Measurements from ENCODE around the gene EDAR. TPM values are rescaled to one million over a fixed set of nuclear protein-coding genes. Genes with fewer than 3 reads are reported as not detected.

The EDAR gene
- total RNA-seq, 6 donors from 2014 or later, result under 0.01 to 0.13 (median 0.09) TPM; not detected in 3

DNA sequence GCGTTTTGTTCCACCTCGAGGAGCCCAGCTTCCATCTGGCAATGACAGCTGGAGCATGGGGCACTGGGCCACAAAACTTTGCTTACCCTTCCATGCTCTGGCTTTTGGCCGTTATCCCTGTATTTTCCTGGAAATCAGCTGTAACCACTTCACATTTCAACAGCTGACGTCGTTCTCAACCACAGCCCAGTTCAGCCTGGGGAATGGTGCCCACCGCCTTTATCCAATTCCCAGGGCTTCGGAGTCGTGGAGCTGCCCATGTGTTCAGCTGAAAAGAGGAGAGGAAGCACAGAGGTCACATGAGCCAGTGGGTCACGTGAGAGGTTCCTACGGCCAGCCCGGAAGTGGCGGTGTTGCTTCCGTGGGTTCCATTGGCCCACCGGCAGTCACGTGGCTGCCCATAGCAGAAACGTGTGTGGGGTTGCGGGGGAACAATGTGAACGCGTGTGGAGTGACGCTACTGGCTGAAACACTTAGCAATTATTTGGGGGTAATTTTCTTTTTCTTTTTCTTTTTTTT, 16.7 kb upstream of the EDAR start:
- Histone ChIP-seq H3K36me3 (no peaks in the 10 kb centered on the region), H3K4me1 (no peaks in the 10 kb centered on the region), H3K9me3 (no peaks in the 10 kb centered on the region), H3K27me3 (no peaks in the 10 kb centered on the region), H3K27ac (no peak overlapping the region), H3K4me3 (no peak overlapping the region)
- DNase-seq, result no peak
- TF ChIP-seq POLR2A (IDR thresholded peaks at IDR 0.05) (no peak), EP300 (IDR thresholded peaks at IDR 0.05) (no peak), POLR2AphosphoS5 (IDR thresholded peaks at IDR 0.05) (no peak)
- TF ChIP-seq, protein P1, sequence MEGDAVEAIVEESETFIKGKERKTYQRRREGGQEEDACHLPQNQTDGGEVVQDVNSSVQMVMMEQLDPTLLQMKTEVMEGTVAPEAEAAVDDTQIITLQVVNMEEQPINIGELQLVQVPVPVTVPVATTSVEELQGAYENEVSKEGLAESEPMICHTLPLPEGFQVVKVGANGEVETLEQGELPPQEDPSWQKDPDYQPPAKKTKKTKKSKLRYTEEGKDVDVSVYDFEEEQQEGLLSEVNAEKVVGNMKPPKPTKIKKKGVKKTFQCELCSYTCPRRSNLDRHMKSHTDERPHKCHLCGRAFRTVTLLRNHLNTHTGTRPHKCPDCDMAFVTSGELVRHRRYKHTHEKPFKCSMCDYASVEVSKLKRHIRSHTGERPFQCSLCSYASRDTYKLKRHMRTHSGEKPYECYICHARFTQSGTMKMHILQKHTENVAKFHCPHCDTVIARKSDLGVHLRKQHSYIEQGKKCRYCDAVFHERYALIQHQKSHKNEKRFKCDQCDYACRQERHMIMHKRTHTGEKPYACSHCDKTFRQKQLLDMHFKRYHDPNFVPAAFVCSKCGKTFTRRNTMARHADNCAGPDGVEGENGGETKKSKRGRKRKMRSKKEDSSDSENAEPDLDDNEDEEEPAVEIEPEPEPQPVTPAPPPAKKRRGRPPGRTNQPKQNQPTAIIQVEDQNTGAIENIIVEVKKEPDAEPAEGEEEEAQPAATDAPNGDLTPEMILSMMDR (IDR thresholded peaks at IDR 0.05), result no peak
- ATAC-seq (ENCODE audit: low FRiP score in 2 of 2), result no peak
- 80 to 85% methylated on average over 20 of the region's 20 CpGs for WGBS, 2 donors

DNA sequence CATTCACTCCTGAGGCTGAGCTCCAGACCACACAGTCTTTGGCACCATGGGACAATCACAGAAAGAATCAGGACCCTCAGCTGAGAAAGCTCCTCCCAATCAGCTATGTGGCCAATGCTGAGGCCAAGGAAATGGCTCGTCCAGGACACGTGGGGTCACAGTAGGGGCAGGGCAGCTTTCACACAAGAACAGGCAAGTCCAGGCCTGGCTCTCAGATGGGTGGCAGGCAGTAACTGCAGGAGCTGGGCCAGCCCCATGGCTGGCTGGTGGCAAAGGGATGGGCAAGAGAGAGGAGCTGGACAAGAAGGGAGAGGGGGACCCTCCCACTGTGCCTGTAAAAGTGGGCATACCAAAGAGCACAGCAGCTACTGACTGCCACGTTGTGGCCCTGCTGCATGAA, 12.2 kb upstream of the EDAR start:
- no peak for ATAC-seq (ENCODE audit: low FRiP score in 2 of 2)
- Histone ChIP-seq H3K4me1 (no peaks in the 10 kb centered on the region), H3K27me3 (no peaks in the 10 kb centered on the region), H3K36me3 (no peaks in the 10 kb centered on the region), H3K4me3 (no peak overlapping the region), H3K27ac (no peak overlapping the region), H3K9me3 (no peaks in the 10 kb centered on the region)
- TF ChIP-seq, protein P1 (IDR thresholded peaks at IDR 0.05), result no peak
- TF ChIP-seq POLR2A (IDR thresholded peaks at IDR 0.05) (no peak), EP300 (IDR thresholded peaks at IDR 0.05) (no peak), POLR2AphosphoS5 (IDR thresholded peaks at IDR 0.05) (no peak)
- WGBS, 2 donors, result 76 to 78% methylated on average over 3 of the region's 3 CpGs
- DNase-seq, result no peak

DNA sequence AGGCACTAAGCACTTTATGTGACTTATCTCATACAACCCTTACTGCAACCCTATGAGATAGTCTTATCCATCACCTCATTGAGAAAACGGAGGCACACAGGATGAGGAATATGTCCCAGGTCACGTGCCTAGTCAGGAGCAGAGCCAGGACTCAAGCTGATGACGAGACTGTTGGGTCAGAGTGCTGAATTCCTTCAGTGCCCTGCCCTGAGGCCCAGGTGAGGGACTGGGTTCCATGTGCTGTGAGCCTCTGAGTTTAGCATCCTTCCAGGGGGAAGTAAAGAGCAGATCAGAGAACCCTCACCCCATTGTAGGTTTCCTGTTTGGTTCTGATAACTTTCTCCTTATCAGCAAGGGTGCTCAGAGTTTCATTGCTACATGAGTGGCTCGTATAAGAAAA, 11.7 kb upstream of the EDAR start:
- ATAC-seq (ENCODE audit: low FRiP score in 2 of 2) (no peak), DNase-seq (no peak)
- no peaks in the 10 kb centered on the region for H3K36me3 ChIP-seq
- TF ChIP-seq, protein P1 (IDR thresholded peaks at IDR 0.05), result no peak
- TF ChIP-seq EP300 (IDR thresholded peaks at IDR 0.05) (no peak), POLR2AphosphoS5 (IDR thresholded peaks at IDR 0.05) (no peak), POLR2A (IDR thresholded peaks at IDR 0.05) (no peak)
- no peak overlapping the region for H3K4me3 ChIP-seq
- H3K9me3 ChIP-seq, result no peaks in the 10 kb centered on the region
- H3K27ac ChIP-seq, result no peak overlapping the region
- WGBS, 2 donors, result 81 to 83% methylated on average over 4 of the region's 4 CpGs
- no peaks in the 10 kb centered on the region for H3K4me1 ChIP-seq
- no peaks in the 10 kb centered on the region for H3K27me3 ChIP-seq

DNA sequence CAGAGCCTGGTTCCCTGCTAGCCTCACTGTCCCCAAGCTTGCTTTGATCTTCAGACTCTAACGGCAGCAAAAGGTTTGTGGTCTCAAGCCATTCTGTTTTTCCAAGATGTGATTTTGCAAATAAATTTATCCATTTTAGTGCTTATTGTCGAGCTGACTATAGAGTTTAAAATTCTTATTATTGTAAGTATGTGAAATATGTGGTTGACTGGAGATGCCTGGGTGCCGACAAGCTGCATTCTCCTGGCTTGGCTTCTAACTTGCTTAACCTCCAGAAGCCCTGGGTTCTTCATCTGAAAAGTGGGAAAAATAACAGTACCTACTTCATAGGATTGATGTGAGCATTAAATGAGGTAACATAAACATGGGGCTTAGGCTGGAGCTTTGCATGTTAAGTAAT, 9.9 kb upstream of the EDAR start:
- H3K4me3 ChIP-seq, result no peak overlapping the region
- no peaks in the 10 kb centered on the region for H3K27me3 ChIP-seq
- H3K36me3 ChIP-seq, result no peaks in the 10 kb centered on the region
- H3K9me3 ChIP-seq, result no peaks in the 10 kb centered on the region
- no peaks in the 10 kb centered on the region for H3K4me1 ChIP-seq
- TF ChIP-seq EP300 (IDR thresholded peaks at IDR 0.05) (no peak), POLR2A (IDR thresholded peaks at IDR 0.05) (no peak), POLR2AphosphoS5 (IDR thresholded peaks at IDR 0.05) (no peak)
- TF ChIP-seq, protein P1 (IDR thresholded peaks at IDR 0.05), result no peak
- H3K27ac ChIP-seq, result no peak overlapping the region
- ATAC-seq (ENCODE audit: low FRiP score in 2 of 2) (no peak), DNase-seq (no peak)
- WGBS, 2 donors, result 75 to 82% methylated on average over 3 of the region's 3 CpGs

DNA sequence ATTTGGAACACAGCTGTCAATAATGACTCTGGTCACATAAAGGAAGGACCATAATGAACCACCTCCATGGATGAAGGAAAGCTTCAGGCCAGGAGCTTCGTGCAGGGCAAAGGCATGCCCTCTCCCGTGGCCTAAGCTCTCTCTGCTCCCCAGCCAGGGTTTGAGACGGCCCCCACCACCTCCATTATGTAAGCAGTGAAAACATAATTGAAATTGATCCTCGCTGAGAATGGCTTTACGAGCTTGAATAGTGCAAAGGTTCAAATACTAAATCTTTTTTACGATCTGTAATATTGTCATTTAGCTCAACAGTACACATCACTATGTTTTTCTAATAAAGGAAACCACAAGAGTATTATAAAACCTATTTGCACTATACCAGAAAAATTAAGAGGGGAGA, 5.2 kb upstream of the EDAR start:
- Histone ChIP-seq H3K4me1 (peaks cover 0 to 2% (median 0%) of the 10 kb centered on the region in 4 donors), H3K4me3 (no peak overlapping the region), H3K27ac (no peak overlapping the region), H3K27me3 (no peaks in the 10 kb centered on the region), H3K36me3 (no peaks in the 10 kb centered on the region), H3K9me3 (no peaks in the 10 kb centered on the region)
- DNase-seq (no peak), ATAC-seq (ENCODE audit: low FRiP score in 2 of 2) (no peak)
- 88 to 93% methylated on average over 6 of the region's 6 CpGs for WGBS, 2 donors
- TF ChIP-seq, protein P1 (IDR thresholded peaks at IDR 0.05), result no peak
- TF ChIP-seq EP300 (IDR thresholded peaks at IDR 0.05) (no peak), POLR2A (IDR thresholded peaks at IDR 0.05) (no peak), POLR2AphosphoS5 (IDR thresholded peaks at IDR 0.05) (no peak)

All from upper lobe of left lung (tissue), 6 donors.